GM21717 (cell line): ENCODE measurements around the gene CCNJL.
A peak's percentile ranks its signal among the peaks of the same experiment; 100 is the strongest.
"Not testable (repeated sequence)": the region's sequence is repeated elsewhere in the genome, so short reads cannot be mapped to it uniquely, and the experiment has no call there.

Source experiments
- ATAC-seq: cut with Tn5 transposase; IDR thresholded peaks from one replicate; pipeline ENCODE4 v1.9.1; 2021; ENCODE audit warnings: mild to moderate bottlenecking, moderate library complexity; ENCODE audit not compliant: unreplicated experiment

CCNJL gene

GRCh38 chr5:160263326-160263855 lies 49.0 kb downstream of the CCNJL start:
- ATAC-seq = no peak

DNA sequence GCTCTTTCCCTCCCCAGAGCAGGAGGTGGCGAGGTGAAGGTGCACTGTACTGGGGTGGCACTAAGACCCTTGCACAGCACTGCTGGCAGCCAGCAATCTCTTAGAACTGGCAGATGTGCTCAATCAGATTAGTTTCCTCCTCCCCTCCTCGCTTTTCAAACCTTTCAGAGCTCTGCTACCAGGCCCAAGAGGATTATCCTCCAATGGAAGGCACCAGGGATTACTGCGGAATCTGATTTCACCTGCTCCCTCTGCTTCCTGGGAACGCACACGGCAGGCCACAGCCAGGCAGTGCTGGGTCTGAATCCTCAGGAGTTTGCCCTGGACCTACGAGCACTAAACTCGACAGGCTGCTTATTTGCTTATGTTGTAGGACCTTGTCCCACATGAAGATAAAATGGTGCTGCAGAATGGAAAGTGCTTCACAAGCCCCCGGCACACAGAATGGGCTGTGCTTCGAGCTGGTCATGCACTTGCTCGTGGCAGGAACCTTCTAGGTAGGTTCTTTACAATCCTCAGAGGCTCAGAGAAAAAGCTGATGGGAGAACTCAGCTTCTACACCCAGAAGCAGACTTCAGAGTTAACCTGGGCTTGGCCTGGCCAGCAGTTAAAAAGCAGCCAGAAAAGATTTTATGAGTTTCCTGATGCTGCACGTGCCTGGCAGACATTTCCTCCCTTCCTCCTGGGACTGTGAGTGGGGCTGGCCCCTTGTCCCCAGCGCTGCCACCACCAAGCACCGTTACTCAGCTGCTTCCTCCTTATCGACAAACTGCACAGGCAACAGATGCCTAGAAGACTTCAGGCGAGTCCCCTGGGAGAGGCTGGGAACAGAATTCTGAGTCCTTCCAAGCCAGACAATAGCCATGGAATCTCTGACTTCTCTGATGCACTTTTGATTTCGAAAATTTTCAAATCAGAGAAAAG lies 50.0 kb downstream of the CCNJL start:
- ATAC-seq = no peak

DNA sequence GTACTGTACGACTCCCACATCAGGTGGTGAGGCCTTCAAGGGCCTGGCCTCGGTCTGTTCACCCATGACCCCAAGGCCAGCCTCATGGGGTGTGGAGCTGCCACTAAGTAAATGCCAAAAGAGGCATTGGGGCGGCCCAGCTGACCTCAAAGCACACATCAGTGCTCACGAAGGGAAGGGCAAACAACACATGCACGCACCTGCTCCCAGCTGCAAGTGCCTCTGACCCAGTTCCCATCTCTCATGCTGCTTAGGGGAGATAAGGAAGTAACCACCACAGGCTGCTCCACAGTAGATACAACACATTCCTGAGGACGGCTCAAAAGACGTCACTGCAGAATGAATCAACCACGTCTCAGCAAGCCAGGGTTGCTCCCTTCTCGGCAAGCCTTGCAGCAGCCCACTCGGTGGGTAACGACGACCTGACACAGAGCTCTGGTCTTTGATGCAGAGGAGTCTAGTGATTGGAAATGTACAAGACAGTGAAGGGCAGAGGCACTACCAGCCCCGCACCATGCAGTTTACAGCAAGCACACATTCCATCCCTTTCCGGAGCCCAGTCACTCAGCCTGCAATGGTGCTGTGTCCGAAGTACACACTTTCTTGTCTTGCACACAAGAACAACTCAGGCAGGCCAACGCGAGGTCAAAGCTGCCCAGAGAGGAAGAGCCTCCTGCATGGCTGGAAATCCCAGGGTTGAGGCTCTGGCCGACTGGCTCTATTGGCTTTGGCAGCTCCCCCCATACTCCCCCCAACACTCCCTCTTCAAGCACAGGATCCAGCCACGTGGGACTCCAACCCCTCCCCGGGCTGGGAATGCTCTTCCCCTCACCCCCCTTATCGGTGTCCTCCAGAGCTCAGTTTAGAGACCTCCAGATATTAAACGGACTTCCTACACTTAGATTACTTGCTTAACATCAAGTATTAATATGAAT lies 51.2 kb downstream of the CCNJL start:
- peak; percentile 63 for ATAC-seq

DNA sequence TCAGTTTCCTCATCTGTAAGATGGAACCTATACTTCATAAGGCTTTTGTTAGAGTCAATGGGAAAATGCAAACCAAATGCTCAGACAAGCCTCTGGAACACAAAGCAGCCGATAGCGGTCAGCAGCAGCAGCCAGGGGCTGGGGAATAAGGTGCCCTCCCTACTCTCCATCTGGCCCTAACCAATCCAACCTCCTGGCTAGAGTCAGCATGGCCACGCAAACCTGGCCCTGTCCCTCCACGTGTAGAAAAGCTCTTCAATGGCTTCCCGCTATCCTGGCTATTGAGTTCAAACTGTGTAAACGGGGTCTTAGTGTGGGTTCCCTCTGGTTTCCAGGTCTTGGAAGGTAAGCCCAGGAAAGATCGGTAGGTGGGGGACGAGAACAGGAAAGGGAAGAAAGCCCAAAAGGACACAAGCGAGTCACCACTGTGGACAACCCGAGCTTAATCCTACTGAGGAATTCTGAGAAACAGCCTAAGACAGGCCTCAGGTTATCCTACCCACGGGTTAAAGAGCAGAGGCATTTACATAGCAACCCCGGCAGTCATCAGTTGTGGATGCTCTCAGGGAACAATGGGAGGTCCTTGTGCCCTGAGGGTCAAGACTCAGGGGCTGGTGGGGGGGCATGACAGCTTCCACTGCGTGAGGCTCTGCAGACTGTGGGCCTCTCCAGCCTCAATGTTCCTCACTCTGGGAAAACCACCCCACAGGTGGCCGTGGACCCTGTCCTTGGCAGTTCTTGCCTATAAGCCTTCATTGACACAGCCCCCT lies 52.2 kb downstream of the CCNJL start:
- no peak for ATAC-seq

DNA sequence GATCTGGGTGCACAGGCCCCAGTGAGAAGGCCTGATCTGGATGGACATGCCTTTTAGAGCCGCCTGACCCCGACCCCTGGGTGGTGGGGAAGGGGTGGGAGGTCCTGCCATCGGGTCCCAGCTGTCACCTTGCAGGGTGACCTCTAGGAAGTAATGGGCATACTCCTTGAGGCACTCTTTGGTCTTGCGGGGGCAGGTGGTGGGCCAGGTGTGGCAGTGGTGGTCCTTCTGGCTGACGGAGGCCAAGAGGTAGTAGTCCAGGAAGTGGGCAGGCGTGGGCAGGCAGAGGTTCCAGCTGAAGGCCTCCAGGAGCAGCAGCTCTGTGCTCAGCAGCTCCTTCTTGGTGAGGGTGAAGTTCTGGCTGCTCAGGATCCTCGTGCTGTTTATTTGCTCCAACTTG lies 53.0 kb downstream of the CCNJL start:
- ATAC-seq = no peak

GRCh38 chr5:160254706-160255105 lies 57.7 kb downstream of the CCNJL start:
- ATAC-seq = no peak

DNA sequence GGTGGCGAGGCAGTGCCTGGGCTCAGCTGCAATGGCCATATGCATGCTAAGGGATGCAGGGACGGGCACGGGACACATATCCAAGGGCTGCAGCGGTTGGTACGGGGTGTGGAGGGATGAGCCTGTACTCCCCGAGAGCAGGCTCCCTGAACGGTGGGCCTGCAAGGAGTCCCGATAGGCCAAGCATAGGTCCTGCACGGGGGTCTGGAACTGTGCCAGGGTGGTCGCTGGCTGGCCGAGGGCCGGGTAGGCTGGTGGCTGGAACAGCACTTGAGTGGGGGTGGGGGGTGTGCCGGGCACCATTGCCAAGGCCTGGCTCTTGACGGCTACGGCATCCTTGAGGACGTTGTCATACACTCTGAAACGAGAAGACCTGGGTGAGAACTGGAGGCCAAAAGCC lies 58.9 kb downstream of the CCNJL start:
- no peak for ATAC-seq

GRCh38 chr5:160252916-160253315 lies 59.4 kb downstream of the CCNJL start:
- no peak for ATAC-seq

DNA sequence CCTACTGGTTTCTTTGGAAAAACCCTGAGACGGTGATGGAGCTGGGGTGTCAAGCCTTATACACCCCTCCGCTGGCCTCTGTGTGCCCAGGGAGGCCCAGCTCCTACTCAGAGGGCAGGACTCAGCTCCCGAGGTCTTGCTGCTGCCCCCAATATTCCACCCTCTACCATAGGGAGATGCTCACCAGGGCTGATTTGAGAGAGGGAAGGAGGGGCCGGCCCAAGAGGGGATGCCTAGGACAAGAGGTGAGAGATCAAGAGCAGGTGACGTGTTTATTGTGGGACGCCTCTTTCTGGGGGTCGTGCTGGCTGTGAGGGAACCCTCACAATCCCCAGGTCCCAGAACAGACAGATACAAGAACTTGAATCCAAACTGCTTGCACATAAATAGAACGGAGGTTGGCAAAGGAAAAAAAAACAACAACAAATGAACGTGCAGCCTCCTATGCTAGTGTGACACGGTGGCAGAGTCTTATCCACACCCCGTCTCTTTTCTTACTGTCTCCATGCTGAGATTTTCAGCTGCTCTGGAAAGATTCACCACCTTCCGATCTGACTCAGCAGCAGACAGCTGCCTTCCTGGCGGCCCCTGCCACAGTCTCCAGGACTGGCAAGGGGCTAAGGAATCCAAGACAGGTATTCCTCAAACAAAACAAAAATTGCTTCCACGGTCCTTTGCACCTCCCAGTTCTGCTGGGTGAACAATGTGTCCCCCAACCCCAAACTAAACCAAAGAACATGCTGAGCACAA lies 60.8 kb downstream of the CCNJL start:
- no peak for ATAC-seq

DNA sequence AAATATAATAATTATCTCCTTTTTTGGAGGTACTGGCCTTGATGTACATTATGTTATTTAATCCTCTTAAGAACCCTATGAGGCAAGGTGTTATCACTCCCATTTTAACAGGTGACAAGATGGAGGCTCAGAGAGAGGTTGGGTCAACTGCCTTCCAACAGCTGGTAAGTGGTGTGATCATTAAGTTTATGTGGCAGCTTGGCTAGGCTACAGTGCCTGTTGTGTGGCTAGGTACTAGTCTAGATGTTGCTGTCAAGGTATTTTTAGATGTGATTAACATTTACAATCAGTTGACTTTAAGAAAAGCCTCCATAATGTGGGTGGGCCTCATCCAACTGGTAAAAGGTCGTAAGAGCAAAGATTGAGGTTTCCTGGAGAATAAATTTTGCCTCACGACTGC lies 61.5 kb downstream of the CCNJL start:
- no peak for ATAC-seq

GRCh38 chr5:160250226-160250625 lies 62.1 kb downstream of the CCNJL start:
- ATAC-seq = no peak

DNA sequence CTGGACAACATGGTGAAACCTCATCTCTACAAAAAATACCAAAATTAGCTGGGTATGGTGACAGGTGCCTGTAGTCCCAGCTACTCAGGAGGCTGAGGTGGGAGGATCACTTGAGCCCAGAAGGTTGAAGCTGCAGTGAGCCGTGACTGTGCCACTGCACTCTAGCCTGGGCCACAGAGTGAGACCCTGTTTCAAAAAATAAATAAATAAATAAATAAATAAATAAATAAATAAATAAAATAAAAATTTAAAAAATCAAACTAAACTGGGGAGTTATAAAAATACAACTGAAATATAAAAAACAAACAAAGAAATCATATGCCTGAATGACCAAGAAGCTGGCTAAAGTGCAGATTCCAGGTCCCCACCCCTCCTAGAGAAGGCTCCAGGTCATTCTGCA lies 62.8 kb downstream of the CCNJL start:
- not testable (repeated sequence) for ATAC-seq

- ATAC-seq = no peak
These were observed 66.8 kb downstream of the CCNJL start for GRCh38 chr5:160245506-160246086.

DNA sequence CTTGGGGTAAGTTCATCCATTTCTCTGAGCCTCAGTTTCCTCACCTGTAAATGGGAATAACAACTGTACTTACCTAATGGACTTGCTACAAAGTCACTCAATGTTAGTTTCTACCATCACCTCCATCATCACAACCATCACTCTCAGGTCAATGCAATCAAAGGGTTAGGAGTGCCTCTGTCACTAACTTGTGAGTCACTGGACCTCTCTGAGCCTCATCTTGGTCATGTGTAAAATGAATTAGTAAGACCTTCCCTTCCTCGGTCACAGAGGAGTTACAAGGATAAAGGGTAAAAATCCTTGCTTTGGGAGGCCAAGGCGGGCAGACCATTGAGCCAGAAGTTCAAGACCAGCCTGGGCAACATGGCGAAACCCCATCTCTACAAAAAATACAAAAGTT lies 70.2 kb downstream of the CCNJL start:
- ATAC-seq = no peak

DNA sequence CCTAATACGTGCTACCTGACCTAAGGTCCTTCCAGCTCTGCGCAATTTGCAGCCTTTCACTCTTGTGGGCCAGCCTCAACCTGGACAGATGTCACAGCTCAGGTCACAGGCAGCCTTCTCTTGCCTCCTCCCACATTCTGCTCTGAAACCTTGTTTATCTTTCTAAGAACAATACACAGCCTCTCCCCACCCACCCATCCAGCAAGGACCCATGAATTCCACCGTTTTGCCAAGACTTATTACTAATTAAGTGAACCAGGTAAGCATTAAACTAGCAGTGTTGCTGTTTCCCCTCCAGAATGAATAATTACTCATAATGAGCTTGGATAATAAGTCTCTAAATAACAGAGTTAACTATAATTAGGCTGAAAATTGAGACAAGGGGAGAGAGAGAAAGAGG lies 72.0 kb downstream of the CCNJL start:
- no peak for ATAC-seq

DNA sequence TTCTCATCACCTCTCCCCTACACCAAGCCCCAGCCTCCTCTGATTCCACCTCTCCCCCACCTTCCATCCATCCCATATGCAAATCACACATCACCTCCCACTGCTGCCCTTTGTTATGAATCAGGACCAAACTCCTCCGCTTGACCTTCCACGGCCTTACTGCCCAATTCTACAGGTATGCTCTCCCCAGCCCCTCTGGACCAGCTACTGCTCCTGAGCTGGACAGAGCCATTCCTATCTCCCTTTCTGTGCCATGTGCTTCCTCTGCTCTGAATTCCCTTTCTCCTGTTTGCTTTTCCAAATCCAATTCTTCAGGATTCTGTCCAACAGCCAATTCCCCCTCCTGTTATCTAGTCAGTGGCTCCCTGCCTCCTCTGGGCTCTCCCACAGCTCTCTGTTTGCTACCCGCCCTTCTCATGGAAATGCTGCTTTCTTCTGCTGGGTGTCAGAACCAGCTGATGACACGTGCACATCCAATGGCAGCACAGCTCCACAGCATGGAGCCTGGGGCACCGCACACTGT lies 74.7 kb downstream of the CCNJL start:
- no peak for ATAC-seq

GRCh38 chr5:160235731-160236130 lies 76.6 kb downstream of the CCNJL start:
- no peak for ATAC-seq

- ATAC-seq = no peak
These were observed 79.1 kb downstream of the CCNJL start for GRCh38 chr5:160233215-160233614.

GRCh38 chr5:160231783-160232342 lies 80.5 kb downstream of the CCNJL start:
- ATAC-seq = no peak
